Activated naive CD4-positive, alpha-beta T cell treated with Interleukin-2 at 50 U/mL for 16 hours (primary cell): ENCODE measurements around the gene PURA.
A peak's percentile ranks its signal among the peaks of the same experiment; 100 is the strongest.

Experiments used
- DNase-seq: peaks from one replicate; pipeline ENCODE4 v3.0.0-alpha.2; 2020

PURA gene

DNA sequence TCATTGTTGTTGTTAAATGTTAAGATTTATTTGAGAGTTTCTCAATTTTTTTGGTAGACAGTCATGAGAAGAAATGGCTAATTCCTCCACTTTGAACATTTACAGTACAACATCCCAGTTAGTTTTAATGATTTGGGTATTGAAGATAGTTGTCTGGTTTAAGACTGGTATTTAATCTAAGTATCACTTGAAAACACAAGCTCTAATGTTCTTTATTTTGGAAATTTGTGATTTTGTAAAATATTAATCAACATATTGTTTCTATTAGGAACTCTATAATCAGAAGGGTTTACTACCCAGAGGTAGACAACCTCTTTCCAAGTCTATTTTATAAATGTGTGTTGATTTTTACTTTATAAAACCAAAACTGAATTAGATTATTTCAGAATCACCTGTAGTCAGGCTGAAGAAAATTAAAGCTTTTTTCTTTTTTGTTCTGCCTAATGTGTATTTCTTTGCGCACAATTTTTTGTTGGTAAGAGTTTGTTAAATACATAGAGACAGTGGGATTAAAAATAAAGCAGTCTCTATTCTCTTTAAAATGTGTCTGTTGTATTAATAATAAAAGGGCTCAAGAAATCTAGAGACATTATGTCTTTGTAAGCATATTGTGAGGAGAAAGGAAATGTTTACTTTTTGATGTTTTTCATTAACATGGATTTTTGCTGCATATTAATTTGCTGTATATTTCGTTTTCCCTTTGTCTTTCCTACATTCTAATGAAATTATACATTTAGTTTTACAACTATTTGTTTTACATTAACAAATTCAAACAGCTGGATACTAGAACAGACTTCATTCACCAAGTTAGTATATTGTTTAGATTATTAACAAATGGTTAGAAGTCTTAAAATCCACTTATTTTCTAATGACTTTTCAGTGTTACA, 3.9 kb upstream of the PURA start:
- DNase-seq = no peak

DNA sequence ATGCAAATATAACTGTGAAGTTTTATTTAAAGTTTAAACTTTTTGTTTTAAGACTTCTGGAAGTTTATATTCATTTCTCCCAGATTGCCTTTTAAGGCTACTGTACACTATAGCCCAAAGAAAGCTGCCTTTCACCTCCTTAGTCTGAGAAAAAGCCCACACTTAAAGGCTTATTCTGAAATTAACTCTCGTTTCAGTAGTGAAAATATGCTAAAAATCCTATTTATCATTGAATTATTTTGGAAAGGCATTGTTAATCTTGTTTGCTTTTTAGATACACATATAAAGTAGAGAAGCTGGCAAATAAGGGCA, 3.3 kb upstream of the PURA start:
- no peak for DNase-seq

GRCh38 chr5:140111011-140111858, 2.7 kb upstream of the PURA start:
- DNase-seq = no peak

DNA sequence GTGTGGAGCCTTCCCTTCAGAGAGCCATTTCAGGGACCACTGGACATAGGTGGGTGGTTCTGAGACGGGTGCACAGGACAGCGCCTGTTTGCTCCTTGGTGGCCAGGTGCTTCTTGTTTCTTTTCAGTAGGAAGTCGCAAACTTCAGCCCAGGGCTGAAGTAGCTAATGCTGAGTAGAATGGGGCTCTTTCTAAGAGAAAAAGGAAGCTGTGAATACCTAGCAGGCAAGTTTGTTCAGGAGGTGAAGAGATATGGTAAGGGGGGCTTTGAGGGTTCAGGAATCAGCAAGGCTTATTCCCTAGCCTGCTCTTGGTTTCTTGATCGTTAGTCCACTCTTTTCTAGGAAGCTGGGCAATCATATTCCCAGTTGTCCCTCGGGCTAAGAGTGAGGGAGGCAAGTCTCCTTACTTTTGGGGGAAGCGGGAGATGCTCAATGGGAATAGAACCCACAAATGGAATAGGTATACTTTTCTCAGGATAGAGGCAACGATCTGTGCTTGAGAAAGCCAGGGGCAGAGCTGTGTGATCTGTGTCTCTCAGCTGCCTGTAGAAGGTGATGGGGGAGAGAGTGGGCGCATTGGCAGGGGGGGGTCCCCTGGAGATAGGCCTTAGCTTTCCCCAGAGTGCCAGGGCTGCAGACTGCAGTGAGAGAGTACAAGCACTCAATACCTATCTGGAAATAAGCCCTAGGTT, 1.9 kb upstream of the PURA start:
- DNase-seq = no peak

DNA sequence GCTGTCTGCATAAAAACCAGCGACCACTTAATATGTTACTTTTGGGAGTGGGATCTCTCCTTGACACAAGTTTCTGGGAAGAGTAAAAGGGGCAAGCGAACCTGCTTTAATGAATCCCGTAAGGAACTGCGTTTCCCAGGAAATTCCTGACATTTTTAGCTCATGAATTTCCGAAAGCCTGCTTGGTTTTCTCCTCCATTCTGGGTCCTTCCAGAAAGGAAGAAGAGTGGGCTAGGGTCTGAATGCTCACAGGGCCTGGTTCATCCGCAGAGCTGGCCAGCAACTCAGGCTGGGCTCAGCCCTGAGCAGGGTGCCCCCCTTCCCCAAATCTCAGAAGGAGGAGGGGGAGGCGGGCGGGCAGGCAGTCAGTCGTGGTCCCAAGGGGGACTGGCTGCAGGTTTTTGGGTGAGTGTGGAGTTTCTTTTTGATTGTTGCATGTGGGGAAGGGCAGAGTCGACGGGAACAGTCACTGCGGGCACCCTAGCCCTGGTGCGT, 1.2 kb upstream of the PURA start:
- DNase-seq = no peak

DNA sequence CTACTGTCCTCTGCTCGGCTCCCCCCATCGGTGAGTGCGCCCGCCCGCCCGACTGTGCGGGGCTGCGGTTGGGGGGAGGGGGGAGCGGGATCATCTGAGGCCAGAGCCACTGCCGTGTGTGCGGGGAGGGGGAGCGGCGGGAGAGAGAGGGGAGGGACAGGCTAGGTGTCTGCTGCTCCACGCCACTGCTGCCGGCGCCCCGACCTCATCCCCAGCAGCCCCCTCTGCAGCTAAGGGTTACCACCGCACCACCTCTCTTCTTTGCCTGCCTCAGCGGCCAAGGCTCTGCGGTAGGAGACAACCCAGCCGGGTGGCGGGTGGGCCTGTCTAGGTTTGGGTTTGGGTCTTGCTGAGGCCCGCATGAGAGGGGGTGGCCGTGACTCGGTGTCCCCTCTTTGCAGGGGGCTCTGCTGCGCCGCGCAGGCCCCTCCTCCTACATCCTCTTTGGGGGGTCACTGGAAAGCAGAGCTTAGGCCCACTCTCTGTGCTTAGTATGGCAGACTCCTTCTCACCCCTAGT, 670 bp upstream of the PURA start:
- peak; percentile 23 for DNase-seq

- DNase-seq = peak; percentile 40
Observed at GRCh38 chr5:140114341-140115185, 654 bp downstream of the PURA start.

DNA sequence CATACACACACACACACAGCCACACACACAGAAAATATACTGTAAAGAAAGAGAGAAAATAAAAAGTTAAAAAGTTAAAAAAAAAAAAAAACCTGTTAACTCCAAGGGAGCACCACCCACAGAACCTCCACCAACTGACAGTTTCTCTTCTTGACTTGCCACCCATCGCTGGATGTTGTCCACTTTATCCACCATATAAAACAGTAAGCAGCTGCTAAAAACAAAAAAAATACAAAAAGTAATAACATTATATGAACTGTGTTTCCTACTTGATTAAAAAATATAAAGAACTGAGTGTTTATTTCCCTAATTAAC, 1.2 kb downstream of the PURA start:
- DNase-seq = no peak

DNA sequence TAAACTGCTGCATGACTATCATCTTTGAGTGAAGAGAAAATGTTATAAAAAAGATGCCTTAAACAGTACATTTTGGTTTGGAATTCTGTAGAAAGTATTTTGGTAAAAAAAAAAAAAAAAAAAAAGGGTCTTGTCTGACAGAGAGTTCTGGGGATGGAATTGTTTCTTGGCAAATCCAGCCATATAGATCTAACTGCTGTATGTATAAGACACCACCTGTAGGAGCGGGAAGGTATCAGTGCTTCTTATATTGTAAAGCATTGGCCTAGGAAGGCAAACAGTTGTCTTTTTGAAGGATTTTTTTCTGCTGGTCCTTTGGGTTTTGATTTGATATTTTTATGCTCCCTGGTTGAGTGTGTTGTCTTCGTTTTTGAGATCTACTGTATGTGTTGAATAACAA, 2.8 kb downstream of the PURA start:
- no peak for DNase-seq

- no peak for DNase-seq
Observed at GRCh38 chr5:140117523-140117922, 3.6 kb downstream of the PURA start.

DNA sequence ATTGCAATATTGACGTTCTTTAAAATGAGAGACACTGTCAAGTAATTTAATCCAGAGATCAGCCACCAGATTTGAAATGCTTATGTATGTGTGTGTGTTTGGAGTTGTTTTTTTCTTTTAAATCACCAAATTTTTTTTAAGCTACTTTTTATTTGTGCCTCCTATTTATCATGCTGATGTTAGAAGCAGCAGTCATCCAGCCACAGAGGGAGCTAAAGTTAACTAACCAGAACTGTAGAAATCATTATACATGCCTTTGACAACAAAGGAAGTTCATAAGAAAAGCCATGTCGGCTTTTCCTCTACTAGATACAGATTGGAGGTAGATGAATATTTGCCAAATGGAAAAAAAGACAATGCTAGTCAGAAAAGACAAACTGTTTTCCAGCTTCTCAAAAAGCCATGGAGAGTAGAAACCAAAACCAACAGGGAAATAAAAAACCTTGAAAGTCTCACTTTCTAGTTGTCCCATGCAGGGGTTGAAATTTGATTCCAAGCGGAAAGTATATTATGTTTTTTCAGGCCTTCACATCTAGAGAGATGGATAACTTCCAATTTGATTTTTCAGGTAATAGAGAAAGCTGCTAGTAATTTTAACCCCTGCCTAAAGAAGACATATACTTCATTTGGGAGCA, 4.5 kb downstream of the PURA start:
- no peak for DNase-seq

GRCh38 chr5:140125637-140126036, 11.7 kb downstream of the PURA start, which contains the start of gene IGIP:
IGIP (plus strand) TSS chr5:140125937; CDS start chr5:140128477, 2,540 bp downstream.
- no peak for DNase-seq

GRCh38 chr5:140126315-140127012, 12.6 kb downstream of the PURA start:
- DNase-seq = no peak

- DNase-seq = no peak
Observed at GRCh38 chr5:140128376-140128775, 14.5 kb downstream of the PURA start.

- no peak for DNase-seq
Observed at GRCh38 chr5:140130949-140131733, 17.2 kb downstream of the PURA start.

- DNase-seq = no peak
Observed at GRCh38 chr5:140131967-140132409, 18.1 kb downstream of the PURA start.

DNA sequence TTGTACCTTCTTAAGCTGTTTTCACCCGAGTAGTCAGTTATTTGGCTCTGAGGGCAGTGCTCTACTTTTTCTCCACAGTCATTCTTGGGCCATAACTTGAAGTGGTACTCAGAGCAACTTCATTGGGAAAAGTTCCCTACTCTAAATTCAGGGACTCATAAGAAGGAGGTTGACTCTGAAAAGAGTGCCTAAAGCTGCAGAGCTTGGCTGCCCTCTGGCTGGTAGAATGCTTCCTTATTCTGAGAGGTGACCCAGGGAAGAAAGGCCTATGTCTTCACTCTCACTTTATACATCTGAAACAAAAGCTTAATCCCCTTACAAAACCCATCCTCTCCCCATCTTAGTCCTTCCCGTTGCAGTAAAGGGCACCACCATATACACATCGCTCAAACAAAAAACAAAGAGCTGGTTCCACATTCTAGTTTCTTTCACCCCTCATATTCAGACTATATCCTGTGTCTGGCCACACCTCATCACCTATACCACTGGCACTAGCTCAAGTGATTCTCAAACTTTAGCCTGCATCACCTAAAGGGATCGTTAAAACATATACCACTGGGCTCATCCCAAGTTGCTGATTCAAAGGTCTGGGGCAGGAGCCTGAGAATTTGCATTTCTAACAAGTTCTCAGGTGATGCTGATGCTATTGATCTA, 19.7 kb downstream of the PURA start:
- no peak for DNase-seq

DNA sequence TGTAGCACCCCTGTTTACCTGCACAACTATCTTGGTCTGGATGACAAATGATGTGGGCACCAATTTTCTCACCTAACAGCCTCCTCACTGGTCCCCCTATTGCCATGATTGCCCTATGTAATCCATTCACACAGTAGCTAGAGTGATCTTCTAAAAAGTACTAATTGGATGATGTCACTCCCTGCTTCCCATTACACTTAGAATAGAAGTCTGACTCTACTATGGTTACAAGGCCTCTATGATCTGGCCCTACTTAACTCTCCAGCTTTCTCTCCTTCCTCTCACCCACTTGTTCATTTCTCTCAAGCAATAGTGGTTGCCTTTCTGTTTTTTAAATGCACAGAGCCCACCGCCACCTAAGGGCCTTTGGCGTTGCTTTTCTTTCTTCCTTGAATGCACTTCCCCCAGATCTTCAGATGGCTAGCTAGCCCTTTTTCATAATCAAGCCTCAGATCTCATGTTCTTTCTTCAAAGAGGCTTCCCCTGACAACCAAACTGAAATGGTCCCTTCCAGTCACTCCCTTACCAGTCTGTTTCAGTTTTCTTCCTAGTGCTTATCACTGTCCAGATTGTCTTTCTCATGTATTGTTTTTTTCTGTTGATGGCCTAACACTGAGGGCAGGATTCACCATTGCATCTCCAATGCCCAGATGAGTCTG, 20.5 kb downstream of the PURA start:
- no peak for DNase-seq

- no peak for DNase-seq
Observed at GRCh38 chr5:140135127-140135526, 21.2 kb downstream of the PURA start.
